Measurements from ENCODE around the gene THBS3. TPM values are rescaled to one million over a fixed set of nuclear protein-coding genes. Genes with fewer than 3 reads are reported as not detected.

THBS3 gene
- total and polyA plus RNA-seq, 2 experiments from 2014 or later = 19.8 to 39.9 TPM

DNA sequence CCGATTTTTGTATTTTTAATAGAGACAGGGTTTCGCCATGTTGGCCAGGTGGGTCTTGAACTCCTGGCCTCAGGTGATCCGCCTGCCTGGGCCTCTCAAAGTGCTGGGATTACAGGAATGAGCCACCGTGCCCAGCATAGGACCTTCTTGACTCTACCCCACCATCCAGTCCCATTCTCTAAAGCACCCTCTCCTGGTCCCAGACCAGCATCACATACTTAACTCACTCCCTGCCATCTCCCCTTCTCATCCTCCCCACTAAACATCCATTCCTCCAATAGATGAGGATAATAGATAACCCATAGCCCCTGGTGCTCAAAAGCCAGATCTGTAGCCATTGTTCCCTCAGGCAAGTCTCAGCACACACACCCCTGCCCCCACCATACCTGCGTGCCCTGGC, 45.5 kb upstream of the THBS3 start:
- no peak for DNase-seq (ENCODE audit: low spot score)
- Histone ChIP-seq H3K36me3 (replicated peaks; ENCODE audit: insufficient read depth, low read depth) (no peaks in the 10 kb centered on the region), H3K27me3 (no peaks in the 10 kb centered on the region), H4K20me1 (ENCODE audit: insufficient read depth, poor library complexity, severe bottlenecking) (no peaks in the 10 kb centered on the region), H2AFZ (no peak overlapping the region), H3K9me2 (replicated peaks; ENCODE audit: insufficient read depth) (no peaks in the 10 kb centered on the region), H3K4me1 (ENCODE audit: insufficient read depth) (peaks cover 27% of the 10 kb centered on the region), H3K27ac (no peak overlapping the region), H3K79me2 (peaks cover 25% of the 10 kb centered on the region), H3K9me3 (ENCODE audit: low read depth) (no peaks in the 10 kb centered on the region), H3K4me2 (peak overlapping the region; percentile 100), H3K4me3 (no peak overlapping the region)
- WGBS (ENCODE audit: low lambda C conversion rate, missing lambda C conversion rate) = 75% methylated on average over 5 of the region's 5 CpGs
- TF ChIP-seq, protein P1, sequence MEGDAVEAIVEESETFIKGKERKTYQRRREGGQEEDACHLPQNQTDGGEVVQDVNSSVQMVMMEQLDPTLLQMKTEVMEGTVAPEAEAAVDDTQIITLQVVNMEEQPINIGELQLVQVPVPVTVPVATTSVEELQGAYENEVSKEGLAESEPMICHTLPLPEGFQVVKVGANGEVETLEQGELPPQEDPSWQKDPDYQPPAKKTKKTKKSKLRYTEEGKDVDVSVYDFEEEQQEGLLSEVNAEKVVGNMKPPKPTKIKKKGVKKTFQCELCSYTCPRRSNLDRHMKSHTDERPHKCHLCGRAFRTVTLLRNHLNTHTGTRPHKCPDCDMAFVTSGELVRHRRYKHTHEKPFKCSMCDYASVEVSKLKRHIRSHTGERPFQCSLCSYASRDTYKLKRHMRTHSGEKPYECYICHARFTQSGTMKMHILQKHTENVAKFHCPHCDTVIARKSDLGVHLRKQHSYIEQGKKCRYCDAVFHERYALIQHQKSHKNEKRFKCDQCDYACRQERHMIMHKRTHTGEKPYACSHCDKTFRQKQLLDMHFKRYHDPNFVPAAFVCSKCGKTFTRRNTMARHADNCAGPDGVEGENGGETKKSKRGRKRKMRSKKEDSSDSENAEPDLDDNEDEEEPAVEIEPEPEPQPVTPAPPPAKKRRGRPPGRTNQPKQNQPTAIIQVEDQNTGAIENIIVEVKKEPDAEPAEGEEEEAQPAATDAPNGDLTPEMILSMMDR (IDR thresholded peaks at IDR 0.05; ENCODE audit: poor library complexity) = no peak
- TF ChIP-seq EZH2 (IDR thresholded peaks at IDR 0.05; ENCODE audit: borderline replicate concordance) = no peak
- no peak for TF ChIP-seq EZH2phosphoT487 (IDR thresholded peaks at IDR 0.05; ENCODE audit: low read depth, severe bottlenecking, unreplicated experiment)

DNA sequence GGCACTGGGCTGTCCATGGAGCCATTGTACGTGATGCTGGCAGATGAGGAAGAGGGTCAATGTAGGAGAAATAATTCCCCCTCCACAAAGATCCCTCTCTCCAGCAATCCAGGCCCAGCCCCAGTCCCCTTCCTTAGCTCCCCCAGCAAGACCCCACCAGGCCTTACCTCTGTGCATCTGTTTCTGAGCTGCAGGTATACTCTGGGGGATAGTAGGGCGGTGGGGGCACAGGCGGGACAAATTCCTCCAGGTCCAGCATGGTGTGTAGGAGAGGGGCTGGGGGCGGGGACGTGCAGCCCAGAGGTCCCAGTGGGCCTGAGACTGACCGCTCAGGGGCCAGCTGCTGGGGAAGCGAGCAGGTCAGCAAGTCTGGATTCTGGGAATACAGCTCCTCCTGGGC, 43.9 kb upstream of the THBS3 start:
- Histone ChIP-seq H3K27me3 (no peaks in the 10 kb centered on the region), H3K27ac (no peak overlapping the region), H2AFZ (no peak overlapping the region), H3K79me2 (peaks cover 25% of the 10 kb centered on the region), H3K4me2 (no peak overlapping the region), H3K4me1 (ENCODE audit: insufficient read depth) (peaks cover 27% of the 10 kb centered on the region), H3K9me2 (replicated peaks; ENCODE audit: insufficient read depth) (no peaks in the 10 kb centered on the region), H3K4me3 (no peak overlapping the region), H4K20me1 (ENCODE audit: insufficient read depth, poor library complexity, severe bottlenecking) (no peaks in the 10 kb centered on the region), H3K9me3 (ENCODE audit: low read depth) (no peaks in the 10 kb centered on the region), H3K36me3 (replicated peaks; ENCODE audit: insufficient read depth, low read depth) (no peaks in the 10 kb centered on the region)
- 100% methylated on average over 3 of the region's 7 CpGs for WGBS (ENCODE audit: low lambda C conversion rate, missing lambda C conversion rate)
- DNase-seq (ENCODE audit: low spot score) = no peak
- TF ChIP-seq, protein P1 (IDR thresholded peaks at IDR 0.05; ENCODE audit: poor library complexity) = no peak
- TF ChIP-seq EZH2phosphoT487 (IDR thresholded peaks at IDR 0.05; ENCODE audit: low read depth, severe bottlenecking, unreplicated experiment) (no peak), EZH2 (IDR thresholded peaks at IDR 0.05; ENCODE audit: borderline replicate concordance) (no peak)

DNA sequence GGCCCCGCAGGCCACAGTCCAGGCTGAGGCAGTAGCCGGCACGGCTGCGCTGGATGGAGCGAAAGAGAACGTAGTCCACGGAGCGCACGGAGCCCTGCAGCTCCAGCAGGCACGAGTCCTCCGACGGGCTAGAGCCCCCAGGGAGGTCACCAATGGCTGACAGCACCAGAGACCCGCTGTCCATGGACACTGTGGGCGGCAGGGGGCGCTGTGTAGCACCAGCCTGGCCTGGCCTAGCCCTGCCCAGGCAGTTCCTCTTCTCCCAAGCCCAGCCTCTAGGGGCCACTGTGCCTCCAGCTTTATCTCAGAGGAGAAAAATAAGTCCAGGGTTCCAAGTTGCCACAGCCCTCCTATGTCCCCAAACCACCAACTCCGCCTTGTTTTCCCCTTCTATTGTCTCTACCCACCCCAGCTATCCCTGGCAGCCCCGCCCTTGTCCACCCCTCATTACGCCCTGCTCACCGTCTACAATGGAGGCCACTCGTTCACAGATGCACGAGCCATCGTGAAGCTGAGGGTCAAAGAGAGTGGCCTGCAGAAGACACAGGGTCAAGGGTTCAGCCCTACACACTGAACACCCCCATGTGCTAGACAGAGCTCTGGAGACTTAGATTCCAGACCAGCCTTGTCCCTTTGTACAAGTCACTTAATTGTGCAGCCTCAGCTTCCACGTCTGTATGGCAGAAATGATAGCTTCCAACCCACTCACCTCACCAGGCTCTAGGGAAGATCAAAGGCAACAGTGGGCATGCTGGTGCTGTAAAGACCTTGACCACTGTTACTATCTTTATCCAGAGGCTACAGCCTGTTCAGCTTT, 43.1 kb upstream of the THBS3 start:
- 28% methylated on average over 23 of the region's 23 CpGs for WGBS (ENCODE audit: low lambda C conversion rate, missing lambda C conversion rate)
- TF ChIP-seq, protein P1 (IDR thresholded peaks at IDR 0.05; ENCODE audit: poor library complexity) = peak; percentile 99
- no peak for TF ChIP-seq EZH2phosphoT487 (IDR thresholded peaks at IDR 0.05; ENCODE audit: low read depth, severe bottlenecking, unreplicated experiment)
- peak; percentile 96 for DNase-seq (ENCODE audit: low spot score)
- peak overlapping the region; percentile 39 for H3K27ac ChIP-seq
- H3K4me2 ChIP-seq = peak overlapping the region; percentile 74
- H3K9me2 ChIP-seq (replicated peaks; ENCODE audit: insufficient read depth) = no peaks in the 10 kb centered on the region
- H3K4me3 ChIP-seq = no peak overlapping the region
- no peaks in the 10 kb centered on the region for H3K27me3 ChIP-seq
- peaks cover 21% of the 10 kb centered on the region for H3K4me1 ChIP-seq (ENCODE audit: insufficient read depth)
- H4K20me1 ChIP-seq (ENCODE audit: insufficient read depth, poor library complexity, severe bottlenecking) = no peaks in the 10 kb centered on the region
- H3K79me2 ChIP-seq = peaks cover 25% of the 10 kb centered on the region
- H2AFZ ChIP-seq = no peak overlapping the region
- no peaks in the 10 kb centered on the region for H3K9me3 ChIP-seq (ENCODE audit: low read depth)
- no peaks in the 10 kb centered on the region for H3K36me3 ChIP-seq (replicated peaks; ENCODE audit: insufficient read depth, low read depth)
